ENCODE data around the gene PLA2G4F. TPM values are rescaled to one million over a fixed set of nuclear protein-coding genes. Genes with fewer than 3 reads are reported as not detected.

The PLA2G4F gene
- polyA plus RNA-seq, 1 of the 3 experiments (the other 2 are of a cell fraction), result not detected

- Histone ChIP-seq H3K4me3 (ENCODE audit: low read depth in 2 of 2, low read length in 1 of 2) (no peak overlapping the region), H3K79me2 (ENCODE audit: insufficient read depth) (no peaks in the 10 kb centered on the region), H3F3A (replicated peaks; ENCODE audit: insufficient read depth) (no peaks in the 10 kb centered on the region), H3K27me3 (ENCODE audit: insufficient read depth) (no peaks in the 10 kb centered on the region; the same call in 1 of the 2 replicates), H2AFZ (ENCODE audit: low read depth) (no peak overlapping the region), H3K9me2 (no peaks in the 10 kb centered on the region), H3K36me3 (replicated peaks in 1 of 2; ENCODE audit: control insufficient read depth in 1 of 2, insufficient read depth in 2 of 2, low read length in 1 of 2) (no peaks in the 10 kb centered on the region), H3K4me1 (ENCODE audit: control insufficient read depth in 1 of 2, insufficient read depth in 2 of 2, low read depth in 1 of 2, low read length in 1 of 2) (peaks cover 8 to 14% of the 10 kb centered on the region in 2 experiments; a peak in 3 of 4 replicates), H3K4me2 (no peak overlapping the region), H3K27ac (ENCODE audit: low read depth in 2 of 2, low read length in 1 of 2) (no peak overlapping the region), H4K20me1 (ENCODE audit: insufficient read depth) (no peaks in the 10 kb centered on the region), H3K9me3 (no peaks in the 10 kb centered on the region), H3K9ac (no peak overlapping the region)
- no peak for DNase-seq
- 87% methylated on average over 3 of the region's 7 CpGs for WGBS (ENCODE audit: low lambda C conversion rate)
- CTCF ChIA-PET, result interaction anchor here (1.0 to 6.1 kb wide), 5 partner anchors 9 to 64 kb away, joined by 3 to 48 read pairs (median 5); no protein-coding TSS in a partner anchor
- POLR2A ChIA-PET, result no interaction called here
- TF ChIP-seq, protein P1, sequence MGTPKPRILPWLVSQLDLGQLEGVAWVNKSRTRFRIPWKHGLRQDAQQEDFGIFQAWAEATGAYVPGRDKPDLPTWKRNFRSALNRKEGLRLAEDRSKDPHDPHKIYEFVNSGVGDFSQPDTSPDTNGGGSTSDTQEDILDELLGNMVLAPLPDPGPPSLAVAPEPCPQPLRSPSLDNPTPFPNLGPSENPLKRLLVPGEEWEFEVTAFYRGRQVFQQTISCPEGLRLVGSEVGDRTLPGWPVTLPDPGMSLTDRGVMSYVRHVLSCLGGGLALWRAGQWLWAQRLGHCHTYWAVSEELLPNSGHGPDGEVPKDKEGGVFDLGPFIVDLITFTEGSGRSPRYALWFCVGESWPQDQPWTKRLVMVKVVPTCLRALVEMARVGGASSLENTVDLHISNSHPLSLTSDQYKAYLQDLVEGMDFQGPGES (IDR thresholded peaks at IDR 0.05; ENCODE audit: low read depth, low read length), result no peak
- TF ChIP-seq CHD2 (IDR thresholded peaks at IDR 0.05; ENCODE audit: low read length, partially characterized antibody) (no peak), USF2 (IDR thresholded peaks at IDR 0.05; ENCODE audit: borderline replicate concordance, low read depth, low read length) (no peak), ELF1 (IDR thresholded peaks at IDR 0.05) (no peak), MEF2A (IDR thresholded peaks at IDR 0.05; ENCODE audit: borderline replicate concordance, low read depth) (no peak), POLR2AphosphoS5 (IDR thresholded peaks at IDR 0.05; ENCODE audit: low read depth, low read length) (no peak), FOSL2 (IDR thresholded peaks at IDR 0.05; ENCODE audit: borderline replicate concordance, low read depth) (no peak), MXI1 (IDR thresholded peaks at IDR 0.05; ENCODE audit: low read depth, low read length) (no peak), RCOR1 (IDR thresholded peaks at IDR 0.05; ENCODE audit: low read length) (no peak), RXRA (IDR thresholded peaks at IDR 0.05; ENCODE audit: borderline replicate concordance, low read depth) (no peak), TAF1 (IDR thresholded peaks at IDR 0.05; ENCODE audit: borderline replicate concordance, low read depth, low read length) (no peak), SIN3A (IDR thresholded peaks at IDR 0.05; ENCODE audit: borderline replicate concordance, low read depth, low read length) (no peak), EP300 (IDR thresholded peaks at IDR 0.05; ENCODE audit: borderline replicate concordance in 1 of 2, low read depth in 1 of 2, low read length in 1 of 2) (no peak)
- TF ChIP-seq, protein P2, sequence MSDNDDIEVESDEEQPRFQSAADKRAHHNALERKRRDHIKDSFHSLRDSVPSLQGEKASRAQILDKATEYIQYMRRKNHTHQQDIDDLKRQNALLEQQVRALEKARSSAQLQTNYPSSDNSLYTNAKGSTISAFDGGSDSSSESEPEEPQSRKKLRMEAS (IDR thresholded peaks at IDR 0.05; ENCODE audit: low read depth), result no peak
- TF ChIP-seq, protein P3, sequence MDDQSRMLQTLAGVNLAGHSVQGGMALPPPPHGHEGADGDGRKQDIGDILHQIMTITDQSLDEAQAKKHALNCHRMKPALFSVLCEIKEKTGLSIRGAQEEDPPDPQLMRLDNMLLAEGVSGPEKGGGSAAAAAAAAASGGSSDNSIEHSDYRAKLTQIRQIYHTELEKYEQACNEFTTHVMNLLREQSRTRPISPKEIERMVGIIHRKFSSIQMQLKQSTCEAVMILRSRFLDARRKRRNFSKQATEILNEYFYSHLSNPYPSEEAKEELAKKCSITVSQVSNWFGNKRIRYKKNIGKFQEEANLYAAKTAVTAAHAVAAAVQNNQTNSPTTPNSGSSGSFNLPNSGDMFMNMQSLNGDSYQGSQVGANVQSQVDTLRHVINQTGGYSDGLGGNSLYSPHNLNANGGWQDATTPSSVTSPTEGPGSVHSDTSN (IDR thresholded peaks at IDR 0.05), result no peak
- TF ChIP-seq, protein P4, sequence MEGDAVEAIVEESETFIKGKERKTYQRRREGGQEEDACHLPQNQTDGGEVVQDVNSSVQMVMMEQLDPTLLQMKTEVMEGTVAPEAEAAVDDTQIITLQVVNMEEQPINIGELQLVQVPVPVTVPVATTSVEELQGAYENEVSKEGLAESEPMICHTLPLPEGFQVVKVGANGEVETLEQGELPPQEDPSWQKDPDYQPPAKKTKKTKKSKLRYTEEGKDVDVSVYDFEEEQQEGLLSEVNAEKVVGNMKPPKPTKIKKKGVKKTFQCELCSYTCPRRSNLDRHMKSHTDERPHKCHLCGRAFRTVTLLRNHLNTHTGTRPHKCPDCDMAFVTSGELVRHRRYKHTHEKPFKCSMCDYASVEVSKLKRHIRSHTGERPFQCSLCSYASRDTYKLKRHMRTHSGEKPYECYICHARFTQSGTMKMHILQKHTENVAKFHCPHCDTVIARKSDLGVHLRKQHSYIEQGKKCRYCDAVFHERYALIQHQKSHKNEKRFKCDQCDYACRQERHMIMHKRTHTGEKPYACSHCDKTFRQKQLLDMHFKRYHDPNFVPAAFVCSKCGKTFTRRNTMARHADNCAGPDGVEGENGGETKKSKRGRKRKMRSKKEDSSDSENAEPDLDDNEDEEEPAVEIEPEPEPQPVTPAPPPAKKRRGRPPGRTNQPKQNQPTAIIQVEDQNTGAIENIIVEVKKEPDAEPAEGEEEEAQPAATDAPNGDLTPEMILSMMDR (IDR thresholded peaks at IDR 0.05), result no peak
- TF ChIP-seq, protein P5, sequence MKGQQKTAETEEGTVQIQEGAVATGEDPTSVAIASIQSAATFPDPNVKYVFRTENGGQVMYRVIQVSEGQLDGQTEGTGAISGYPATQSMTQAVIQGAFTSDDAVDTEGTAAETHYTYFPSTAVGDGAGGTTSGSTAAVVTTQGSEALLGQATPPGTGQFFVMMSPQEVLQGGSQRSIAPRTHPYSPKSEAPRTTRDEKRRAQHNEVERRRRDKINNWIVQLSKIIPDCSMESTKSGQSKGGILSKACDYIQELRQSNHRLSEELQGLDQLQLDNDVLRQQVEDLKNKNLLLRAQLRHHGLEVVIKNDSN (IDR thresholded peaks at IDR 0.05; ENCODE audit: borderline replicate concordance, low read depth), result no peak
- TF ChIP-seq, protein P6, sequence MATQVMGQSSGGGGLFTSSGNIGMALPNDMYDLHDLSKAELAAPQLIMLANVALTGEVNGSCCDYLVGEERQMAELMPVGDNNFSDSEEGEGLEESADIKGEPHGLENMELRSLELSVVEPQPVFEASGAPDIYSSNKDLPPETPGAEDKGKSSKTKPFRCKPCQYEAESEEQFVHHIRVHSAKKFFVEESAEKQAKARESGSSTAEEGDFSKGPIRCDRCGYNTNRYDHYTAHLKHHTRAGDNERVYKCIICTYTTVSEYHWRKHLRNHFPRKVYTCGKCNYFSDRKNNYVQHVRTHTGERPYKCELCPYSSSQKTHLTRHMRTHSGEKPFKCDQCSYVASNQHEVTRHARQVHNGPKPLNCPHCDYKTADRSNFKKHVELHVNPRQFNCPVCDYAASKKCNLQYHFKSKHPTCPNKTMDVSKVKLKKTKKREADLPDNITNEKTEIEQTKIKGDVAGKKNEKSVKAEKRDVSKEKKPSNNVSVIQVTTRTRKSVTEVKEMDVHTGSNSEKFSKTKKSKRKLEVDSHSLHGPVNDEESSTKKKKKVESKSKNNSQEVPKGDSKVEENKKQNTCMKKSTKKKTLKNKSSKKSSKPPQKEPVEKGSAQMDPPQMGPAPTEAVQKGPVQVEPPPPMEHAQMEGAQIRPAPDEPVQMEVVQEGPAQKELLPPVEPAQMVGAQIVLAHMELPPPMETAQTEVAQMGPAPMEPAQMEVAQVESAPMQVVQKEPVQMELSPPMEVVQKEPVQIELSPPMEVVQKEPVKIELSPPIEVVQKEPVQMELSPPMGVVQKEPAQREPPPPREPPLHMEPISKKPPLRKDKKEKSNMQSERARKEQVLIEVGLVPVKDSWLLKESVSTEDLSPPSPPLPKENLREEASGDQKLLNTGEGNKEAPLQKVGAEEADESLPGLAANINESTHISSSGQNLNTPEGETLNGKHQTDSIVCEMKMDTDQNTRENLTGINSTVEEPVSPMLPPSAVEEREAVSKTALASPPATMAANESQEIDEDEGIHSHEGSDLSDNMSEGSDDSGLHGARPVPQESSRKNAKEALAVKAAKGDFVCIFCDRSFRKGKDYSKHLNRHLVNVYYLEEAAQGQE (IDR thresholded peaks at IDR 0.05; ENCODE audit: low read depth, low read length), result no peak
Measured at GRCh38 chr15:42093966-42094365, 62.5 kb downstream of the PLA2G4F start.
